HuH-7 (cell line): ENCODE measurements around the gene MCTP2.
A peak's percentile ranks its signal among the peaks of the same experiment; 100 is the strongest.

Source experiments
- DNase-seq: peaks from one replicate; pipeline ENCODE4 v3.0.0; 2011; ENCODE audit warnings: low spot score

Gene MCTP2

DNA sequence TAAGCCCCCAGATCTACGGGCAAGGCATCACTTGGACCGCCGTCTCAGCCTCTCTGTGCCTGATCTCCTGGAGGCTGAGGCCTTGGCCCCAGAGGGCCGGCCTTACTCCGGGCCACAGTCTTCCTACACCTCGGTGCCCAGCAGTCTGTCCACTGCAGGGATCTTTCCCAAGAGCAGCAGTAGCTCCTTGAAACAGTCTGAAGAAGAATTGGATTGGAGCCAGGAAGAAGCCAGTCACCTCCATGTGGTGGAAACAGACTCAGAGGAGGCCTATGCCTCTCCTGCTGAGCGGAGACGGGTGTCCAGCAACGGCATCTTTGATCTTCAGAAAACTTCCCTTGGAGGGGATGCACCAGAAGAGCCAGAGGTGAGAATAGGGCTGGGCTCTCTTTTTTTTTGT, 67.0 kb downstream of the MCTP2 start:
- no peak for DNase-seq

DNA sequence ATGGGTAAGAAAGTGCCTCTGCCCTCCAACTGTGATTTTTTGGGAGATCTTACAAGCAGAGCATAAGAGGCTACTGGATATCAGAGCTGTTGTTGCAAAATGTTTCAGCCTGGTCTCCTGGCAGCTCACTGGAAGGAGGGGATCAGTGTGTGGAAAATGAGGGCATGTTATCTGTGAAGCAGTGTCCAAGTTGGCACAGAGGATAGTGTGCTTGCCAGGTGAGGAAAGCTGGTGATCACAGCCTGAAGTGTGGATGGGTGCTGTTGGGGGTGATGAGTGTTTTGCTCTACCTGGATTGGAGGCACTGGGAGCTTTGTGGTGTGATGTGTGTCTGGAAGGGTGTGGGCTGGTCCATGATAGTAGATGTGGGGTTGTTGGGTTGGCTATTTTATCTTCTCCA, 69.3 kb downstream of the MCTP2 start:
- no peak for DNase-seq

DNA sequence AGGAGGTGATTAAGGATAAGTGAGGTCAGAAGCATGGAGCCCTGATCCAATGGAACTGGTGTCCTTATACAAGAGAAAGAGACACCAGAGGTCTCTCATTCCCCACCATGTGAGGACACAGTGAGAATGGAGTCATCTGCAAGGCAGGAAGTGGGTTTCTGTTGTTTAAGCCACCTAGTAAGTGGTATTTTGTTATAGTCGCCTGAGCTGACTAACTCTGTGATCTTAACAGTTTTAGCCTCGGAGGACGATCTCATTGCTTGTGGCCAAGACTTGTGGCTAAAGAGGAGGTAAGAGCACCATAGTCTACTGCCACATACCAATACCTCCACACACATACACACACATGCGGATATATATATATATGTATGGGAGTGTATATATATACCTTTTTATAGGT, 73.8 kb downstream of the MCTP2 start:
- DNase-seq: no peak

DNA sequence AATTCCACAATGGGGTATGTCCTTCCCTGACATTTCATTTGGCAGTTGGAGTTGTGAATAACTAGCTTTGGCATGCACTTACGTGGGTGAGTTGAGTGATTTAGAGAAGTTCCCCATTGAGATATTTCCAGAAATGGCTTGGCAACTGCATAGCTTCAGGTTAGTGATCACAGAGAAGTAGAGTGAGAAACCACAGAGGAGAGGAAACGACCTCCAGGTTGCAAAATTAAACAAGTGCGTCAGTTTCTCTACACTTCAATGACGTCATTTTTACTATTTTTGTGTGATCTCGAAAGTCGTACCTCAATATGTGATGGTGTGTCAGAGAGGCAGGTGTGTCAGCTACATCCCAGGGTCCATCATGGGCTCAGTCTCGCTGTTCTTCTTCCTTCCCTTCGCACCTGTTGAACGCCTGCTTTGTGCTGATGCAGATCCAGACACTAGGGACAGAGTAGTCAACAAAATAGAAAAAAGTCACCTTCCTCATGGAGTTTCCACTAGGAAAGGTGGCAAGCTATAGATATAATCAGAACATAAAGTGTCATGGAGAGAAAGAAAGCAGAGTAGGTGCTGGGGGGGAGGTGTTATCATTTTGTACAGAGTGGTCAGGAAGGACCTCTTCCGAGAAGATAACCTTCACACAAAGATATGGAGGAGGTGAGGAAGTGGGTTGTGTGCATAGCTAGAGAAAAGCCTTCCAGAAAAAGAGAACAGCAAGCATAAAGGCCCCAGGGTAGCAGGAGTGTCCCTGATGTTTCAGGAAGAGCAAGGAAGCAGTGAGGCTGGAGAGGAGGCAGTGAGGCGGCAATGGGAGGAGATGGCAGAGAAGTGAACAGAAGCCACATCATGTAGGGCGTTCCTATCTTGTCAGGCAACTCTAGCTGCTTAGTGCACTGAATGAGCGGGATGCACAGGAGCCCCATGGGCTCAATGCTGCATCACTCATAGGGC, 75.6 kb downstream of the MCTP2 start:
- no peak for DNase-seq

DNA sequence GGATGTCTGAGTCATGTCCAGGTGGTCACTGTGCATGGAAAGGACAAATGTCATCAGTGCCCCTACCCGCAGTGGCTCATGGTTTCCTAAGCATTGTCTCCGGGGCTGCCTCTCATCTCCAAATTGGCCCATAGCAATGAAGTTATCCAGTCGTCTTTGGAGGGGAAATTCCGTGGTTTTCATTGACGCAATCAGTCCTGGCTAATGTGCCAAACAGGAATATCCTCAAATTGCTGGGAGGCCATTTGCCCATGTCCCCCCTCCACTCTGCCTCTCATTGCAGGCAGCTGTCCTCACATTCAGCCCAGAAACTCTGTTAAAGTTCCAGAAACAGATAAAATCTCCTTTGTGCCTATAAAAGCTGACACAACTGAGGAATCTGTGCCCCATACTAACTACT, 81.6 kb downstream of the MCTP2 start:
- DNase-seq: no peak

DNA sequence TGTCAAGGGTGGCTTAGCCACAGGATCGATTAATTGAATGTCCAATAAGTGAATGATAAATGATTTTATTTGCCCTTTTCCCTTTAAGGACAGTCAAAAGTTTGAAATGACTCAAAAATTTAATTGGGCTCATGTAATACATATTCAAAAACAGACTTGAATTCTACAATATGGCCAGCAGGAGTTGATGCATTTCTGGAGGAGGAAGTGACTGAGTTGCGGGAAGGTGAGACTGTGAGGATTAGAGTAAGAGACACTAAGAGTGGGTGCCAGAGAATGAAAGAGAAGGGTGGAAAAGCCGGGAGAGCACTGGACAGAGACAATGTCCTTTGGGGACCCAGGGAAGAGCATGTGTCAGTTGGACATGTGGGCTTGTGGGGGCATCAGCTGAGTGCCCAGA, 83.3 kb downstream of the MCTP2 start:
- no peak for DNase-seq

DNA sequence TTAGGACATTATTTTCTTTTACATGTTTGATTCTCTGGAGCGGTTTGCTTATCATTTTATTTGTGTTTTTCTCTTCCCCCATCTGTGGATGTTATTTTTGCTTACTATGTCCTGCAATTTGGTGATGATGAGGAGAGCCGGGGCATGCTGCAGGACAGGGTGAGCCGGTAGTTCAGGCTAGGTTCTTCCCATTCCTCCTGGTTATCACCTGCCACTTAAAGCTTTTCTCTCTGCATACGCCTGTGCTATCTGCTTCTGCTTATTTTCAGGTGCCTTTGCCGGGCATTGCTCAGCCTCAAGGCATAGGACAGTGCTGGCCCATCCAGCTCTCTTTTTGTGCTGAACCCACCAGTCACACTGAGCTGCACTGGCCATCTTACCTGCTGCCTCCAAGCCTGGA, 85.8 kb downstream of the MCTP2 start:
- no peak for DNase-seq

DNA sequence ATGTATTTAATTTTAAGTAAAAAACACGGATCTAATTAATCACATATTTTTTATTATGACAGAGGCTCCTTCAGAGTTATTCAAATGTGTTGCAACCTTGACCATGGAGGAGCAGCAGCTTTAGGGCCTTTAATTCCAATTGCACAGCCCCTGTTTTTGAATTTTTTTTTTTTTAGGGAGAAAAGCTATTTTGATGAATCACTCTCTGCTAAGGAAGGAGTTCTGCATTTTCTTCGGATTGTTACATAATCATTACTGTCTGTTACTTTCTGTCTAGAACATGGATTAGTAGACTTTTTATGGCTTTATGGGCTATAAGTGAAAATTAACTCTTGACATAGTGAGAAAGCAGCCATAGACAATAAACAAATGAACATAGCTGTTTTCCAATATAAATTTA, 90.8 kb downstream of the MCTP2 start:
- no peak for DNase-seq

DNA sequence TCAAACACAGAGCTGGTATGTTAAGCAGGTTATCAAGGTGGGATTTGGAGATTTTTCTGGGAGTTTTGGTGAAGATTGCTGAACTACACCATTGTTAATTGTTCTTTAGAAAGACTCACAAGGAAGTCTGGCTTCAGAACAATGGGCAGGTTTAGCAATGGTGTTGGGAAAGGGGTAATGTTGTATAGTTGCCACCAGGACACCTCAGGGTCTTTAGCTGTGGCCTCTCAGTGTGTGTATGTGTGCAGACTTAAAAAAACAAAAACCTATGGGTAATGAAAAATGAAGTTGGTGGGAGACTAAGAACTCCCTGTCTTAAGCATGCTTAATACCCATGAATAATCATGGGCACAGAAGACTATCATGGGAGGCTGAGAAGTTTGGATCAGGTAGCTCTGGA, 91.7 kb downstream of the MCTP2 start:
- no peak for DNase-seq

DNA sequence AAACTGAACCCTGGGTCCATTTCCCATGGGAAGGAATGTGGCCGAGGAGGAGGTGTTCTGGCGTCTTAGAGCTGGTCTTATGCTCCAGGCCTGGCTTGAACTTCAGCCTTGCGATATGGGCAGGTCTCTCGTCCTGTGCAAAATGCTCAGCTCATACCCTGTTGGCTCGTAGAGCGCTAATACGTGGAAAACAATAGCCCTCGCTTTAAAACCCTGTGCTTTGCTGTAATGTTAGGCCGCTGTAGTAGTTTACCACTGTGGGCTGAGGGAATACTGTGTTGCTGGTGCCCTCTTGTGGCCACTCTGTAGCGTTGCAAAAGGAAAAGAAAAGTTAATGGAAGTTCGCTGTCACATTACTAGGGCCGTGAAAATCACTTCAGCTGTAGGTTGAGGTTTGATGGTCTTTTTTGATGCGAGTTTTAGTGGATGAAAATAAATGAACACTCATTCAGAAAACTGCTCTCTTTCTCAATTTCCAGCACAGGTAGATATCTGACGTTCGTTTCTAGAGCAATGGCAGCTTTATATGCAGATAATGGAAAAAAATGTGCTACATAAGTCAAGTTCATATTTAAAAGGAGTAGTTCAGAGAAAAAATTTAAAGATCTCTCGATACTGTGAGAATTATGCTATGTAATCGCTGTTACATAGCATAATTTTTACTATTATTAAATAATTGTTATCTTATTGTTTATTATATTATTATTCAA, 92.9 kb downstream of the MCTP2 start:
- peak; percentile 42 for DNase-seq

DNA sequence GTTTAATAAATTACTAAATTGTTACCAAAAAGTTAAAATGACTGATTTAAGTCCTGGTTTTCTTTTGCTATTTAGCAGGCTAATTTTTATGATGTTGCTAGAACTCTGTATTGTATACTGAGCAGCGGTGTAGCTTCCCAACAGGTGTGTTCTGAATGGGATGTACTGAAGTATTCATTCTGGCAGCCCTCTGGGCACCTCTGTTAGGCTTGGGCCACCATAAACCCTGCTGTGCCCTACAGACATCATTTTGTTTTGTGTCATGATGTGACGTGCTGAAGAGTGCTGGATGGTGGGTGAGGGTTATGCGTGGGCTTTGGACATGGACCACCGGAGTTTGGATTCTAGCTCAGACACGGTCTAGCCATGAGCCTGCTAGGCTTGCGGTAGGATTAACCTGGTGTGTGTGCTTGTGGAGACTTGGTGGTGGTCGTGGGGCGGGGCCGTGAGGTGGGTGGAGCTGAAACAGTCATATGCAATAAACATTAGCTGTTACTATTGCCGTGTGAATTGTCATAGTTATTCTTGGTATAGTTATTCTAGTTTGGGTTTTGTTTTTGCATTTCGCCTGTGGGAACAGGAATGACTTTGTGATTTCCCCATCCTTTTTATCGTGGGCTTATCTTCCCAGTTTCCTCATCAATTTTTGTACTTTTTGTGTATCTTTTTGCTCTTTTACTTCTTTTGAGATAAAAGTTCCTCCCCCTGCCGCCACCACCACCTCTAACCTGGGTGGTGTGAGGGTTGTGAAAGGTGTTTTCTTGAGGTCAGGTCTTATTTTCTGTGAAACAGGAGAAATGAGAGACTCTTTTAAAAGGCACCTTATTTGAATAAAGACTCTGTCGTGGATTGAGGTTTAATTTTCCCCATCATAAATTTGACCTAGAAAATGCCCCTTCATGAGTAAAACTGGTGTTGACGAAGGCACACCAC, 93.7 kb downstream of the MCTP2 start:
- DNase-seq: no peak

DNA sequence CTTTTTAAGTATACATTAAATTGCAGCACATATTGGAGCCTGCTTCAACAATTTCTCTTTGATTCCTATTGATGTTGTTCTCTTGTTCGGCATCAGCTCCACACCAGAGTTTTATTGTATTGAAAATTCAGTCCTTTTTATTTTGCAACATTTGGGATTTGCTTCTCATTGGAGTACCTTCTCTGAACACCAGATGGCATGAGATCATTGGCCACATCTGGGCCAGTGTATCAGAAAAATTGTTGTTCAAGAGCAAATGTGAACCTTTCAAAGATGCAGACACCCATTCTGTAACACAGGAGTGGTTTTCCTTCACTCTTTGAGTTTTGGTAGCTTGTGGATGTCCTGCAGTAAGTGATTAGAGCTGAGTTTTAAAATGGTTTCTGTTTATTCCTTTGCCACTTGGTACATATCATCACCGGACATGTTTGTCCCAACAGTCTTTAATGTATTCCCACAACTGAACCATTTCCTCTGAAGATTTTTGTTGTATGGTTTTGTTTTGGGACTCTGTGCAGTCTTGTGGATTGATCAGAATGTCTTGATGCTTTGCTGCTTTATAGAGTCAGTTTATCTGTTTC, 96.1 kb downstream of the MCTP2 start:
- peak; percentile 18 for DNase-seq

DNA sequence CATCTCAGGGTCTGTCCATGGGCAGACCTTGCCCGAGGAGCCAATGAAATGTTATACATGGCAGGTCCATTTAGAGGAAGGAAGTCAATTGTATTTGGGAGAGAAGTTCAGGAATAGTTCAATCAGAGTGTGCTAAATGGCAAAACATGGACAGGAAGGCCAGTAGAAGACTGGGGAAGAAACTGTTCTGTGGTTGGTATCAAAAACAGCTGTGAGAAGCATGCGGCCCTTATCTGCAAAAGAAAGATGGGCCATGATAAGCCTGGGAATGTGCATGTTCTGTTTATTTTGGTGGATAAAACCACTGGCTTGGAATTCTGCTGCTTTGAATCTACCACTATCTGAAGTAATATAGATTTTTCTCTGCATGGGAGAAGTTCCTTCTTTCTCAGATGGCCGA, 100.4 kb downstream of the MCTP2 start:
- no peak for DNase-seq

DNA sequence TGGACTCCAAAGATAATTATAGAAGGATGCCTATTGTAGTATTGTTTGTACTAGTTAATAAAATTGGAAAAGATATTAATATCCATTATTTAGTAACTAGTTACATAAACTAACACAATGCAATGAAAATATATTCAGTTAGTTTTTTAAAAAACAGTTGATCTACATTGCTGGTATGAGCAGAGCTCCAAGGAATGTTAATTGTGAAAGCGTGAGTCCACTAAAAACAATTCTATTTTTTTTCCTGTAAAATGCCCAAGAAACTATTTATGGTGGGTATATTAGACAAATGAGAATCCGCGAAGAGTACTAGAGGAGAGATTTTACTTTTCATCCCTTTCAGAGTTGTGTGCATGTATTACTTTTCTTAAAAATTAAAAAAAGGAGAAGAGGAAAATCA, 104.3 kb downstream of the MCTP2 start:
- DNase-seq: no peak

DNA sequence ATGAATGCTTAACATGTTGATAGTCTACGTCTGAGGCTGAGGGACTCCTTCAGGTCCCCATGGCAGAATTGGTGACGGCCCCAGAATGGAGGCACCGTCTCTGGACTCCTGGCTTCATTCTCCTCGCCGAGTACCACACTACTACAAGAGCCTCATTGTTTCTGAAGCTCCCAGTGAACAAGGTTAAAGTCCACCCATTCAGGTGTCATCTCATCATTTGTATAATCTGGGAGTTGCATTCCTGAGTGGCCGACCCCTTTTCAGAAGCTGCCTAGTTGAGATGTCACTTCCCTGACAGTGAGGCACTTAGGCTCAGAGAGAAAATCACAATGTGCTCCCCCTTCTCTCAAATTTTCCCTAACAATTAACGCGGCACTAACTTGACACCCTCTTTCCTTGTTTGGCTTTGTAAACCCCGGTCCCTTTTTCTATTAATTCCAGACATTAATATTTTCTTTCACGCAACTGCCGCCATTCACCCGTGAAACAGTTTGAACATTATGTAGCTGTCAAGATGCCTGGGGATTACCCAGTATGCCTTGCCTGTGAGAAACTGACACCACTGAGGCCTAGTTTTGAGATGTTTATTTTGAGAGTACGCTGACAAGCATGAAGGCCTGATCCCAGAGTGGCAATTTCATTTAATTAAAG, 105.6 kb downstream of the MCTP2 start:
- DNase-seq: no peak

DNA sequence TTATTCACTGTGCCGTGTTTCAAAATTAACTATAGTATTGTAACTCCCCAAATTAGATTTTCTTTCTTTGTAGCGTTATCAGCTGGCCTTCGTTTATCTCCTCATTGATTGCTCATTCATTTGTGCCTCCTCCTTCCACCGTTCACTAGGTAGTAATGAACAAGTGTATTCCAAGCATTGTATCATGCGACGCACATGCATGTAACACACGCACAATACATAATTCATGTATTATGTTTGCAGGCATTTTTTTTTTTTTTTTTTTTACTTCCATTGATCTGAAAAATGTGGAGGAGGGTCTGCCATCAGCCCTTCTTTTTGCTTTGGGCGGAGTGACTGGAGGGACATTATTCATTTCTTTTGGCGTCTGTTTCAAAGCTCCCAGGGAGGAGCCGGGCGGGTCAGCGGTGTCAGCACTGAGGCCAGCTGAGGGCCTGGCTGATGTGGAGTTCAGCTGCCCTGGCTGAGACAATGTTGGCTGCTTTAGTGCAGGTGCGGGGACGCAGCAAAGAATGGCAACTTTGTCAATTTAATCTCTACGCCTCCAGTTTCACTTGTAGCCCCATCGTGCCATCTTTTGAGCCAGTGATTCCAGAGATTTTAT, 107.0 kb downstream of the MCTP2 start:
- DNase-seq: no peak

DNA sequence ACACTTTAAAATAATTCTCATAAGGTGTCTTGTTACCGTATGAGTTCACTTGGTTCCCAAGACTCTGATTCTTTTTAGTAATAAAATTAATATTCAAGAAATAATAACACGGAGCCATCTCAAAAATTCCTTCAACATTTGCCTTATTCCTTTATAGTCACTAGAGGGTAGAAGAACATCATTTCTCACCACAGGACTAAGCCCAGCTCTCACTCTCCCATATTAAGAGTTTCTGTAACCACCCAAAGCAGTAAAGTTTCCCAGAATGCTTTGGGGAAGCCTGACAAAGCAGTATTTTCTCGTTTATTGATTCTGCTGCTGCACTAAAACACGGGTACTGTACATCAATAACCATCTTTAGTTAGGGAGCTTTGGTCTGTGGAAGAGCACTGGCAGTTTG, 114.9 kb downstream of the MCTP2 start:
- DNase-seq: no peak

DNA sequence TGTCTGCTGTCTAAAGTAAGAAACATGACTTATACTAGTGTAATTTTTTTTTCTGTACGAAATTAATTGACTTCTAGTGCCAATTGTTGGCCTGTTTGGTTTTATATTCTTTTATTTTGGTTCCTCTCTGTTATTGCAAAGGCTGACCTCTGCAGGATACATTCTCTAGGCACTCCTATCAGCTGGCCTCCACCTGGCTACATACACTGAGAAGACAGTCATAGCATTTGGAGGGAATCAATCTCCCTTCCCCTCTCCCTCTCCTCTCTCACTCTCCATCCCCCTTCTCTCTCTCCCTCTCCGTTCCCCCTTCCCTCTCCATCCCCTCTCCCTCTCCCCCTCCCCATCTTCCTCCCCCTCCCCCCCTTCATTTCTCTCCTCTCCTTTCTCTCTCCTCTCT, 116.7 kb downstream of the MCTP2 start:
- DNase-seq: no peak

DNA sequence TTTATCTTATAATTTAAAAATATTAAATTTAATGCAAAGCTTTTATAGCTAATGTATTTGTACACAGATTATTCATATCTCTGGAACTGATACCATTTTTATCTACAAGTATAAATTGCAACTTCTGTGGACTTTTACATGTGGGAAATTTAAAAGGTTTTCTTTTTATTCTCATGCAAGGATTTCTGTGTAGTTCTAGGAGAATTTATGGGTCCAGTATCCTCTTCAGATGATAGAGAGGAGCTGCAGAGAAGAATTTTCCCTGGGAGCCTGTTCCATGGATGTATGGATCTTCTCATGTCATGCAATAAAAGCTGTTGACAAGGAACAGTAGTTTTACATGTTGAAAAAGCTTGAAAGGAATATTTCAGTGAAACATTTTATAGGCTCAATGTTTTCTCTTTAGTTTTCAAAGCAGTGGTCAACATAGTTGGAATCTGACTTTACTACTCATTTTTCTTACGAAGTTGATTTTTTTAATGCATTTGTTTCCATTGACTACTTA, 119.7 kb downstream of the MCTP2 start:
- no peak for DNase-seq

DNA sequence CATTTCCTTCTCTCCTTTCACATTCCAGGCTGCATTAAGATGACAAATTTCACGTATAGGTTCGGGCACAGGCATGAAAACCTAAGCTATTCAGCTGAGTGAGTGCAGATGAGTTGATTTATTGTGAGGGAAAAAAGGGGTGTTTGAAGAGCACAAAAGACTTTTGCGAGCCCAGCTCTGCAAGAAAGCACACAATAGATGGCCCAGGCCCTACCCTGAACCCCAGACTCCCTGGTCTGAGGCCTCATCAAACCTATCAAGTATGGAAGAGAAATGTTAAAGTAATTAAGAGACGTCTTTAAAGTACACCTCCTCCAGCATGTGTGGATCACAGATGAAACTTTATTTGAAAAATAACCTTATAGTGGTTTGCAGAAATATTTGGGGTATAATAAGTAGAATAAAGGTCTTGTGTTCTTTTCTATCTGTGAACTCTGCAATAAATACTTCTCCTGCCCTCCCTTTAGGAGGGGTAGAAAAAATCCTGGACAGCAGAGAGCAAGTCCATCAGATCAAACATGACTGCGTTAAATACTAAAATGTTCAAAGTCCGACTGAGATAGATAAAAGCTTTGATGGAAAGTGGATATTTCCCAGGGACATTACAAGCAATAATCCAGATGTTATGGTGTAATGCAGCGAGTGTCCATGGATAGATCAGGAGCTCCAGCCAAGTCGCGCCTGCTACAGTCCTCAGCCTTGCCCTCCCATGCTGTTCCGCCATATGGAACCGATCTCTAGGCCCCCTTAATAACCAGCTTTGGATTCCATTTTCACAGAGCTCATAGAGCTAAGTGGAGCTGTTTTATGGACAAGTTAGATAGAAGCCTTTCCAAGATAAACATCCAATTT, 121.5 kb downstream of the MCTP2 start:
- no peak for DNase-seq
